ENCODE results near the gene SLITRK5.

The SLITRK5 gene

DNA sequence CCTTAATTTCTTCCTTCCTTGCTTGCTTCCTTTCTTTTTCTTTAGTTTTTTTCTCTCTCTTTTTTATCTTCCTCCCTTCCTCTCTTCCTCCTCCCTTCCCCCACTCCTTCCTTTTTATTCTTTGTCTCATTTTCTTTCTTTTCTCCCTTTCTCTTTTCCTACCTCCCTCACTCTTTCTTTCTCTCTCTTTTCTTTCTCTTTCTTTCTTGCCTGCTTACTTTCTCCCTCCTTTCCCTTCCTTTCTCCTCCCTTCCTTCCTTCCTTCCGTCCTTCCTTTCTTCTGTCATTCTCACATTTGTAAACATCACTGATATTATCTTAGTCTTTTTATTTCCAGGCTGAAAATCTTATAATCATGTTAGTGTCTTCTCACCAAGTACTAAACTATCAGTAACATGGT, 38.8 kb downstream of the SLITRK5 start:
- DNase-seq (ENCODE audit: low read depth) = no peak

DNA sequence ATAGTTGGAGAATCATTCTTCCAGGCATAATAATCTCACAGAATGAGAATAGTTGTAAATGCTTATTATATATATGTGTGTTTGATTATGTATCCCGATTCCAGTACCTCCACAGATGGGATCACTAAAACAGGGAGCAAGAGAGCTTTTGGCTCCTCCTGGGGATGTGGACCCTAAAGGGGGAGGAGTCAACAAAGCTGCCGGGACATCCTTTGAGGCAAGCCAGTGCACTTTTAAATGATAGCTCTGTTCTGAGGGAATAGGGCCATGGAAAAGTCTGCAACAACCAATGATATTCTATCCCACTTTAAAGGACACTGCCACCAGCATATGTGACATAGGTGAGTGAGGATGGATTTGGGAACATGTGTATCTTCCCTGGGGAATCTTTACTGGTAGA, 40.8 kb downstream of the SLITRK5 start:
- no peak for DNase-seq (ENCODE audit: low read depth)

Measured in stimulated activated CD4-positive, alpha-beta T cell treated with anti-CD3 and anti-CD28 coated beads, Interleukin-2, amount 100 ng/mL, for 4 hours (primary cell).